ENCODE results near the gene GCA.

GCA gene

DNA sequence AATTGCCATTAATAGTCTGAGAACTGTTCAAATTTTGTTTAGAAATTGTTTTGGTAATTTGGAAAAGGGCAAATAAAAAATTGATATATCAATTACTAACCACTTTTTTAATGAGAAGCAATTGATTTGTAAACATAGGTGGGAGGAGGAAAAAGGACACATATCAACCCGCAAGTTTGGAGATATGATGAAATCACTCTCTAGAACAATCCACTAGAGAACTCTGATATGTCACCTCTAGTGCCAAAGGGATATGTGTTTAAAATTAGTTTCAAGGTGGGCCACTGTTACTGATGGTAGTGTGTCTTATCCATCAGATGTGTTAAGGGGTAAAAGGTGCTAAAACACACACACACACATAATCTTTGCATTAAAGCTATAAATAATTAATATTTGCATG lies 42.1 kb upstream of the GCA start:
- H3K4me3 ChIP-seq (ENCODE audit: low read length) = no peak overlapping the region
- TF ChIP-seq, protein P1, sequence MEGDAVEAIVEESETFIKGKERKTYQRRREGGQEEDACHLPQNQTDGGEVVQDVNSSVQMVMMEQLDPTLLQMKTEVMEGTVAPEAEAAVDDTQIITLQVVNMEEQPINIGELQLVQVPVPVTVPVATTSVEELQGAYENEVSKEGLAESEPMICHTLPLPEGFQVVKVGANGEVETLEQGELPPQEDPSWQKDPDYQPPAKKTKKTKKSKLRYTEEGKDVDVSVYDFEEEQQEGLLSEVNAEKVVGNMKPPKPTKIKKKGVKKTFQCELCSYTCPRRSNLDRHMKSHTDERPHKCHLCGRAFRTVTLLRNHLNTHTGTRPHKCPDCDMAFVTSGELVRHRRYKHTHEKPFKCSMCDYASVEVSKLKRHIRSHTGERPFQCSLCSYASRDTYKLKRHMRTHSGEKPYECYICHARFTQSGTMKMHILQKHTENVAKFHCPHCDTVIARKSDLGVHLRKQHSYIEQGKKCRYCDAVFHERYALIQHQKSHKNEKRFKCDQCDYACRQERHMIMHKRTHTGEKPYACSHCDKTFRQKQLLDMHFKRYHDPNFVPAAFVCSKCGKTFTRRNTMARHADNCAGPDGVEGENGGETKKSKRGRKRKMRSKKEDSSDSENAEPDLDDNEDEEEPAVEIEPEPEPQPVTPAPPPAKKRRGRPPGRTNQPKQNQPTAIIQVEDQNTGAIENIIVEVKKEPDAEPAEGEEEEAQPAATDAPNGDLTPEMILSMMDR (IDR thresholded peaks at IDR 0.05; ENCODE audit: insufficient read depth, low read depth, low read length, missing control alignments) = no peak
- DNase-seq (ENCODE audit: low read depth) = no peak

DNA sequence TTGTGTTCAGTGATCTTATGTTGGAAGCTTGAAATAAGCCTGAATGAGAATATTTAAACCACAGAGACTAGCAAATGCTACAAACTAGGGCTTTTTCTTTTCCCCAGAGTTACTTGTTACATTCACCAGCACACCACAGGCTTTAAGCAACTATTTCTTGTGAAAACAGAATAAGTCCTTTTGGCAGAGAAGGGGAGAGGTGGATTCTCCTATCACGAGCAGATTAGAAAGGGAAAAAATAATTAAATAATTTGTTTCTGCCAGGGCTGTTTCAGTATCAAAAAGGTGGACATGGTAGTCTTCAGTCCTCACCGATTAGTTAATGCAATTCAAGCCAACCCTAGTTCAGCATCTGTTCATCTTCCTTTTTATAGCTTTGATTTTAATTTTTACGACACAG lies 38.0 kb upstream of the GCA start:
- TF ChIP-seq, protein P1 (IDR thresholded peaks at IDR 0.05; ENCODE audit: insufficient read depth, low read depth, low read length, missing control alignments) = no peak
- H3K4me3 ChIP-seq (ENCODE audit: low read length) = no peak overlapping the region
- DNase-seq (ENCODE audit: low read depth) = no peak

DNA sequence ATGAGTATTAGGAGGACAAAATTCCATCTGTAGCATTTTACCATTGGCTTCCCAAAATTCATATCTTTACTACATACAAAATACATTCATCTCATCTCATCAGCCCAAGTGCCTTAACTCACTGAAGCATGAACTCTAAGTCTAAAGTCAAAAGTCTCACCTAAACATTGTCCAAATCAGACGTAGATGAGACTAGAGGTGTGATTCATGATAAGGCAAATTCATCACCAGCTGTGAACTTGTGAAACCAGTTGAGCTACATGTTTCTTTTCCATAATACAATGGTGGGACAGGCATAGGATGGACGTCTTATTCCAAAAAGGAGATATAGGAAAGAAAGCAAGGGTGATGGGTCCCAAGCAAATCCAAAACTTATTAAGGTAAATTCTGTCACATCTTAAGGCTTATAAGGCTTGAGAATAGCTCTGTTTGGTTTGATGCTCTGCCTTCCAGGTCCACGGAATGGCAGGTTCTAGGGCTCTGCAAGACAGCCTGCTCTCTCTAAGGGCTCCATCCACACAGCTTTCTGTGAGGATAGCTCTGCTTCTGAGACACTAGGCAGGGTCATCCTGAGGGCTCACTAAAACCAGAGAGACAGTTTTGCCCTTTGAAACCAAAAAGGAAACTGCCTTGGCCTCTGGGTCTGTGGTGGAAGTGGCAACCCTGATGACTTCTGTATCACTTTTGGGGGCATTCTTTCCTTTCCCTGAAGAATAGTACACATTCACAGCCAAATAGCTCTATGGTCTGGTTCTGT lies 35.0 kb upstream of the GCA start:
- TF ChIP-seq, protein P1 (IDR thresholded peaks at IDR 0.05; ENCODE audit: insufficient read depth, low read depth, low read length, missing control alignments) = no peak
- no peak overlapping the region for H3K4me3 ChIP-seq (ENCODE audit: low read length)
- peak; percentile 89 for DNase-seq (ENCODE audit: low read depth)

DNA sequence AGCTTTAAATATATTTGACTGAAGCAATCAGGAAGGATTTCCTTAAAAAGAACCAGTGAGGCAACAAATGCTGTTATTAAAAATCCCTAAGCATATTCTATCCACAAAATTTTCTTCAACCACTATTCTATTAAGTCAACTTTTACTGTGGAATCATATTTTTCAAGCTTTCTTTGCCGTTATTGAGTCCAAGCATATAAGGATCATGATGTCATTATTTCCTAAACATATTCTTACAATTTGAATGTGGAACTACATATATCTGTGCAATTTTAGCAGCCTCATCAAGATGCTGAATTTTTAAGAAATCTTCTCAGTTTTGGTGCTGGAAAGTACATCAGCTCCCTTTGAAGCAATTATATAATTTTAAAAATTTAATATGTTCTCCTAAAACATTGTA lies 31.1 kb upstream of the GCA start:
- TF ChIP-seq, protein P1 (IDR thresholded peaks at IDR 0.05; ENCODE audit: insufficient read depth, low read depth, low read length, missing control alignments) = no peak
- DNase-seq (ENCODE audit: low read depth) = no peak
- H3K4me3 ChIP-seq (ENCODE audit: low read length) = no peak overlapping the region

DNA sequence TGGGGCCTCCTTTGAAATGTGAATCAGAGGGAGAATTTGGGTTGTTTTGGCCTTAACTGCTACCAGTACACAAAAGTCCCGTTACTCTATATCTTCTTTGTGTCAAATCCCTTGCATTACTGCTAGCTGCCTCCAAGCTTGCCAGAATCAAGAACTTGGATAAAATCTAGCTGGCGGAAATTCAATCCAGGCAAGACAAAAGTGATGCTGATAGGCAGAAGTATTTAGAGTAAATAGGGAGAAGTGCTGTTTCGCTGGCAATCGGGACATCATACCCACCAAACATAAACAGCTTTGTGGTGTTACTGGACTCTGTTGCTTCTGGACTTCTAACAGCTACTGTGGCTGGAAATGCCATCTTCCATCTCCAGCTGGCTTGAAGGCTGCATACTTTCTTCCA lies 28.0 kb upstream of the GCA start:
- TF ChIP-seq, protein P1 (IDR thresholded peaks at IDR 0.05; ENCODE audit: insufficient read depth, low read depth, low read length, missing control alignments) = no peak
- H3K4me3 ChIP-seq (ENCODE audit: low read length) = no peak overlapping the region
- no peak for DNase-seq (ENCODE audit: low read depth)

DNA sequence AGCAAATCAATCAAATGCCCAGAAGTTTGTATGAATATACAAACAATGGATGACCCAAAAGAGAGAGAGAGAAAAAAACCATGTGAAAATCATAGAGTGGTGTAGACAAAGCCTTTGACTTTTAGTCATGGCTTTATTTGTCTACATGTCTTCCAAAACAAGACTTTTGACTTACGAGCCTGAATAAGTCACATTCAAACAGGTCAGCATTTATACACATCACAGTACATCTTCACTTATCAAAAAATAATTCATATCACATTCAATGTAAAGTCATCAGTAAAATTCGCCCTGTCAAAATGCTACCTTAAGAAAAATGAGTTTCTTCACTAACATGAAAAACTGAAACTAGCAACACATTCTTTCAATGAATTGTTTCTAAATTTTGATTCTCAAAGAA lies 27.3 kb upstream of the GCA start:
- TF ChIP-seq, protein P1 (IDR thresholded peaks at IDR 0.05; ENCODE audit: insufficient read depth, low read depth, low read length, missing control alignments) = no peak
- H3K4me3 ChIP-seq (ENCODE audit: low read length) = no peak overlapping the region
- DNase-seq (ENCODE audit: low read depth) = no peak
